CD4-positive, alpha-beta T cell treated with Interleukin-4 for 4 hours (primary cell): ENCODE data around the gene TBX18.

Source experiments
- DNase-seq: peaks from one replicate; pipeline ENCODE4 v3.0.0-alpha.2; 2020

TBX18 gene

DNA sequence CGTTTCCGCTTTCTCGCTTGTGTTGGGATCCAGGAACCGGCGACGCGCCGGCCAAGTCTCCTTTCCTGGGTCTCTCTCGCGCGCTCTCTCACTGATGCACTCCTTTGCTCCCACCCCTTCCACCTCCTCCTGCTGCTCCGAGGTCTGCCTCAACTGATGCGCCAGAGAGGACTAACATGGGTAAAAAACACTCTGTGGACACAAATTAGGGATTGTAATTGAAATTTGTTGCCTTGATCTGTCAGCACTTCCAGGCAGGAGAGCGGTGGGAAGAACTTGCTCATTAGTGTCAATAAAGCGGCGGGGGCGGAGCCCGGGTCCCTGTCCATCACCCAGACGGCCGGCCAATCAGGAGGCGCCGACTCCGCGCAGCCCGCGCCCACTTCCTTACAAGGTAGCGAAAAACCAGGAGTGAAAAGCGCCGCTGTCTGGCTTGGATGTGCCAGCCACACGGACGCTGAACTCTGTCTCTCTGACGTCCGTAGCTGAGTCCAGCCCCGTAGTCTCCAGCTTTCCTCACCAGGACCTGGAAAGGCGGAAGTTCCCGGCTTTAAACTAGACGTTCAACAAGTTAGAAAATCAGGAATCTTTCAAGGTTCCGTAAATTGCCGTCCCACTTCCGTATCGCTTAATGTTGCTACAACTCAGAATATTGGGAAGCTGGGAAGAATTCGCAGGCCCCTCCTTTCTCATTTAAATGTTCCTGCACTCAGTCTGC is at the start of gene TBX18:
Gene TBX18 (minus strand): TSS at position 267 of the 718 bp plus-strand sequence. CDS start 417 bp downstream, outside the sequence.
- DNase-seq, result no peak

DNA sequence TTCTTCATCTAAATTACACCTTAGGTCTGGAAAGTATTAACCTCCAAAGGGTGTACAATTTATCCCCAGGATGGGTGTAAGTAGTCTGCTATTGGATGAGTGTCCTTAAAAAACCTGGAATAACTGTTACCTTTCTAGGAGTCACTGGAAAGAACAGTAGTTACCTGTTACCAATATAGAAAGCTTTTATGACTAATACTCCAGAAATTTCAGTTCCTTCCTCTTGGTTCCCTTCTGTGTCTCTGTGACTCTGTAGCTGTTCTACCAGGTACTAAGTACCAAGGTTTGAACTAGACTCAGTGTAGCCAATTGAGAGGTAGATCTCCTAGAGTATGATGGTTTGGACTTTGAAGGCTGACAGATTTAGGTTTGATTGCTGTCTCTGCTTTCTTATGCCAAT is 47.0 kb upstream of the TBX18 start:
- no peak for DNase-seq

DNA sequence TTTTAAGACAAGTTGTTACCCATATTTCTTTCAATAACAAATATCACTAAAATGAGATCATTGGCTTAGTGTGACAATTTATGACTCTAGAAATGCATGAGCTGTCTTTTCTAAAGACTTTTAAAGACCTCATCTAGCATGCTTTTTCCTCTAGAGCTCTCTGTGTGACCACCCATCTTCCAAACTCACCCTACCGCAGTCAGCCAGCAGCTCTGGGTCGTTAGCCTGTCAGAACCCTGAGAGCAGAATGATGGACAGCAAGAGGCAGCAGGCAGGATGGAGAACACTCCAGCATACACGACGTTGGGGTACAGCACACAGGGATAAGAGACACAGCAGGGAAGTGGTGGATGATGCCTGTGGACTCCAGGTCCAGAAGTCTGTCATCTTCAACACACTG is 45.1 kb upstream of the TBX18 start:
- DNase-seq, result no peak

DNA sequence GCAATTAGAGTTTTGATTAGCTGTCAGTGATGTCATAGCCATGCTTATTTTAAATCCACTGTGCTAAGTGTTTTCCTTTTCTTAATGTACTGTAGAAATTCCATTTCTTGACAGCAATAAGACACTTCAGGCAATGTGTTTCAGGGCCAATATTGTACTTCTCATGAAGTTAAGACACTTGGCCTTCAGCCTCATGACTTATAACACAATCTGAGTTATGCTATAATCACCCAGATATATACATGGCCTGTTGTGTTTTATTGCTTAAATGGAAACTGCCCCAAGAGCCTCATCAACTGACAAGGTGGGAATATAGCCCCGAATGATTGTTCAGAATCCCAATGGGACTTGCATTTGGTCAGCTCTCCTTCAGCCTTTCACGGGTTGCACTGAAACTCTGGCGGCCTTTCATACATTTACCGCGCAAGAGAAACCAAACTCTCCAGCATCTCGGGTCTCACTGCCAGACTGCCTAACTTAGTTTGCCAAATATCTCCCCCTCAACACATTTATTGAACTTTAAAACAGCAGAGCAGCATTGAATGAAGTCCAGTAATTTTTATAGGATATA is 44.2 kb upstream of the TBX18 start:
- DNase-seq, result no peak

DNA sequence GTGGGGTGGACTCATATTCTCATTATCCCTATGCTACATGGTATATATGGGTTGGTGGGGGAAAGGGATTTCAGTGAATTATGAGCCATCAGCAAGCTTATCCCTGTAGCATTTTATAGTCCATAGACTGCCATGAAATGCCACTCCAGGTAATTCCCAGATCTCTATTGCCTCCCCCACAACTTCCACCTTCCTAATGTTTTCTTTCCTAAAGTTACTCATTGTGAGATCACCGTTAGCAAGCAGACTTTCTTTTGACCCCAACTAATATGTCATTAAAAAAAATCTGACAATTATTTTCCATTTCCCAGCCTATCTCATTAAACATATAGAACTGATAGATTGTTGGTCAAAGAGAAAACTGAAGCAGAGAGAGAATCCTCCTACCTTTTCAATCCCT is 40.7 kb upstream of the TBX18 start:
- no peak for DNase-seq

DNA sequence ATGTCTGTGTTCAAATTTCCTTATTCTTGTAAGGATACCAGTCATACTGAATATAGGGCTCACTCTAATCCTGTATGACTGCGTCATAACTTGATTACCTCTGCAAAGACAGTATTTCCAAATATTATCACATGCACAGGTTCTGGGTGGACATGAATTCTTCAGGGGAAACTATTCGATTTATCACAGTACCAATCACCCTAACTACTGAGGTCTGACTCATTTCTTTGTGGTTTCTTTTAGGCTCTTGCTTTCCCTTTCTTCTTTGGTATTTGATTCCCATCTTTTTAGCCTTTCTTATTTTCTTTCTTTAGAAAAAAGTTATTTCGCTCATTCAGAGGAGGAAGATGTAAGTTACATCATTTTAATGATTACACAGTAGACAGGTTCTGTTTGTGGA is 40.3 kb upstream of the TBX18 start:
- no peak for DNase-seq

DNA sequence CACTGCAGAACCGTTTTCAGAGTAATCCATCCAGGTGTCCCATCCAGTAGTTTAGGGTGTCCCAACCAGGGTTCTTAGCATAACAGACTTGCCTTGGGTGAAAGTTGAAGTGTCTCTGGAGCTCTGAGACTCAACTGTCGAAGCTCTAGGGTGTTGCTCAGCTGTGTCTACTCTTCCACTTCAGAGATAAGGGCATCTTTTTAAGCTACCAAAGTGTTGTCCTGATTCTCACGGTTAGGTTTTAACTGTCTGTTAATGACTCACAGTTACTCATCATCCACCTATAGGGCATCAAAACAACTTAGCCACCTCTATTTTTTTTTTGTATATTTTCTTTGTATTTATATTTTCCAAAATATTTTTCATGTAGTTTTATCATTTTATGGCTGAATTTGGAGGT is 36.9 kb upstream of the TBX18 start:
- DNase-seq, result no peak

DNA sequence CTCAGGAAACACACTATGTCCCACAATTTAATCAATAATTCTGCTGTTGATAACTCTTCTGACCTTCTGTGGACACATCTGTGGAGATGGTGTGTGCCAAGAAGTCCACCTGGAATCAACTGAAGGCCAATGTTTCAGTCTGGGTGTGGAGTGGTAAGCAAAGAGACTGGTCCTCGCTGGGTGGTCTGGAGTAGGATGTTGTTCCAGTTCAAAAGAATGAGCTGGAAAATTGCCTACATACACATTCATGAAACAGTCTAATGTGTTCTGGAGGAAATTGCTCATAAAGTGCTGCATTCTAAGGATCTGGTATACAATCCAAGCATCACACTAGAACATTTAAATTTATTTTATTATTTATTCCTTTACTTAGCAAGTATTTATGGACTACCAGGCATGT is 33.9 kb upstream of the TBX18 start:
- no peak for DNase-seq

DNA sequence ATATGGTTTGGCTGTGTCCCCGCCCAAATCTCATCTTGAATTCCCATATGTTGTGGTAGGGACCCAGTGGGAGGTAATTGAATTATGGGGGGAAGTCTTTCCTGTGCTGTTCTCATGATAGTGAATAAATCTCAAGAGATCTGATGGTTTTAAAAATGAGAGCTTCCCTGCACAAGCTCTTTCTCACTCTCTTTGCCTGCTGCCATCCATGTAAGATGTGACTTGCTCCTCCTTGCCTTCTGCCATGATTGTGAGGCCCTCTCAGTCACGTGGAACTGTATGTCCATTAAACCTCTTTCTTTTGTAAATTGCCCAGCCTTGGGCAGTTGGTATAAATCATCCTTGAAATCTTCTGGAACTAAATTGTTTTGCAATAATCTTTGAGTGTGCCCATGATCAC is 31.9 kb upstream of the TBX18 start:
- no peak for DNase-seq

DNA sequence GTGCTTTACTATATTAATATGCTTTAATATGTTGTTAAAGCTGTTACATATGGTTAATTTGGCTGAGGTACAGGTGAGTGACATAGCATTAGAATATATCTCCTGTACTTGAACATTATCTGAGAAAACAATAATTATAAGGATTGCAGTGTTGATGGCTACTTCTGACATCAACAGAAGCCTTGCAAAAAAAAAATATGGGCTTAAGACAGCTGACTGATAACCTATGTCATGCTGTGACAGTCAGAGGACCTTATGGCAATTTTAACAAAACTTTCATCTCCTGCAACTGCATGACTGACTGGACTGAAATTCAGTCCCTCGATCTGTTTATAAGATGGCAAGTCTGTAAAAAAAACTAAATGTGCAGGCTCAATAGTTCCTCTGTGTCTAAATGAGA is 27.5 kb upstream of the TBX18 start:
- DNase-seq, result no peak

DNA sequence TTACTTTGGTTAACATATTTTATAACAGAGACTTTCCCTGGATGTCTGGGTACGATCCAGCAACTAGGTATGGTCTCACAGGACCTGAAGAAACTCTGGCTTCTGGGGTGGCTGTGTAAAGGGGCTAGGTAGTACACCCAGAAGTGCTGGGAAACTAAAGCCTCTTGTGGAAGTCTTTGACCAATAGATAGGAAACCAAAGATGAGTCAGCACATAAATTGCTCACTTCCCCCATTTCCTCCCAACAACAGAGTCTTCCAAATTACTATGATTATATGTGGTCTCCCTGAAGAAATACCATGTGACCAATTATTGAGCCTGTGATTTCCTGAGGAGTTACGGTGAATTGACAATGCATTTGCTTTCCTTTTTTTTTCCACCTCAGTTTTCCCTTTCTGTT is 26.8 kb upstream of the TBX18 start:
- DNase-seq, result no peak

DNA sequence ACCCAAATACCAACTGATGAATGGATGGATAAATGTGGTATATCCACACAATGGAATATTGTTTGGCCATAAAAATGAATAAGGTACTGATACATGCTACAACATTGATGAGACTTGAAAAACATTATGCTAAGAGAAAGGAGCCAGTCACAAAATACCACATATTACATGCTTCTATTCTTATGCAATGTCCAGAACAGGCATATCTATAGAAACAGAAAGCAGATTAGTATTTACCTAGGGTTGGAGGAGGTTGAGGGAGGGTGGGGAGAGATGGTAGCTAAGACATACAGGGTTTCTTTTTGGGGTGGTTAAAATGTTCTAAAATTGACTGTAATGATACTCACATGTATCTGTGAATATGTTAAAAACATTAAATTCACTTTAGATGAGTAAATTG is 24.8 kb upstream of the TBX18 start:
- no peak for DNase-seq

DNA sequence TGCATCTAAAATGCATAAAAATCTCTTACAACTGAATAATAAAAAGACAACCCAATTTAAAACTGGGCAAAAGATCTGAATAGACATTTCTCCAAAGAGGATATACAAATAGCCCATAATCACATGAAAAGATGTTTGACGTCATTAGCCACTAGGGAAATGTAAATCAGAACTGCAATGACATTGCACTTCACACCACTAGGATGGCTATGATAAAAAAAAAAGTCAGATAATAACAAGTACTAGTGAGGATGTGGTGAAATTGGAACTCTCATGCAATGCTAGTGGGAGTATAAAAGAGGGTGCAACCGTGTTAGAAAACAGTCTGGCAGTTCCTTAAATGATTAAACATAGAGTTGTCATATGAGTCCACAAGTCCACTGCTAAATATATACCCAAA is 24.3 kb upstream of the TBX18 start:
- no peak for DNase-seq

DNA sequence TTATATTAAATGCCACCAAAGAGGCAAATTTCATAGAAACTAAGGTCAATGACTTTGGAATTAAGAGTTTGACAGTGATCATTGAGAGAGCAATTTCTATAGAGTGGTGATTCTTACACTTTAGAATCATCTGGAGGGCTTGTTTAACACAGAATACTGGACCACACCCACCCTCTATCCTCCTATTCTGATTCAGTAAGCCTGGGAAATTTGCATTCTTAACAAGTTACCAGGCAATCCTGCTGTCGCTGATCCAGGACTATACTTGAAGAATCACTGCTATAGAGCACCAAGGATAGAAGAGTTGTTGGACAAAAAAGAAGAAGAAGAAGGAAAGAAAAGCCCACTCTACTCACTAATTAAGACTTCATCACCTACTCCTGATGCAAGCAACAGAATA is 21.3 kb upstream of the TBX18 start:
- no peak for DNase-seq

DNA sequence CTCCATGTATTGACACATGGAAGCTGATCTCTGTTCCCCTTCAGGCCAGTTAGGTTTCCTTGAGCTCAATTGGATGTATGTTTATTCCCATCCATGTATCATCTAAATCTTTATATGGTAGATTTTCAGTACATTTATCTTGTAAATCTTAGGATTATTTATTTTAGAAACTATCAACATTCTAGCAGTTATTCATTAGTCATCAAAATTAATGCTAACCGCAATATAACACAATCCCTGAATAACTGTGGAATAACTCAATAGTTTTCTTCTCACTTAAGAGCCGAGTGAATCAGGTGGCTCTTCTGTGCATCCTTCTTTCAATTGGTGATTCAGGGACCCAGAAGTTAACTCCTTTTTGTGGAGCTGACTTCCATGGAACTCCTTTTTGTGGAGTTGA is 15.5 kb upstream of the TBX18 start:
- no peak for DNase-seq

DNA sequence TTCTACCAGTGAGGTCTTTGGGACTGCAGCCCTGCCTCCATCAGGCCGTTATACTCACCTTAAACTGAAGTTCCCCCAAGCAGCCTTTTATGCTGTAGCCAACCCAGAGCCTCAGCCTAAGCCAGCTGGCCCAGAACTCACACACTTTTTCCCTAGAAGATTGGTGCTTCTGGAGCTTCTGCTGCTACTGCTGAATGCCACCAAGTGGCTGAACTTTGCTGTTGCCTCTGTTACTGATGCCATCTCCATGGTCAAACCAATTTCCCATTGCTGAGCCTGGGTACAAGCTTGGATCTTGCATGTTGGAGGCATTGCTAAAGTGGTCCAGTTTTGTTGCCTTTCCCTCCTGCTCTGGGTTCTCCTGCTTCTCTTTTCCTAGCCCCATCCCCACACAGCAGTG is 15.0 kb upstream of the TBX18 start:
- DNase-seq, result no peak

DNA sequence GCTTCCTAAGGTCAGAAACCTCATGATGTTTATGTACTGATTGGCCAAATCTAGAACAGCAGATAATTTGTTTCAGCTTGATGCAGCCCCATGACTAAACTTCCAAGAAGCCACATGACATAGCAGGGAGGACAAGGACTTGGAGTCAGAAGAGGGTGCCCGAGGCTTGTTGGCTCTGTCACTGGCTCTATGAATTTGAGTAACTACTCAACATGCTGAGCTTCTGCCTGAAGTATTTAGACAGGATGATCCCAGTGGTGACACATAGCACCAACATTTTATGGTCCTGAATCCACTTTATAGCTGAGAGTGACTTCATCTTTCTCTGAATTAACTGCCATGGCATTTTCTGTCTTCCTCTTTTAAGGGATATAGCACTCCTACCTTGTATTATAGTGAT is 13.5 kb upstream of the TBX18 start:
- no peak for DNase-seq

DNA sequence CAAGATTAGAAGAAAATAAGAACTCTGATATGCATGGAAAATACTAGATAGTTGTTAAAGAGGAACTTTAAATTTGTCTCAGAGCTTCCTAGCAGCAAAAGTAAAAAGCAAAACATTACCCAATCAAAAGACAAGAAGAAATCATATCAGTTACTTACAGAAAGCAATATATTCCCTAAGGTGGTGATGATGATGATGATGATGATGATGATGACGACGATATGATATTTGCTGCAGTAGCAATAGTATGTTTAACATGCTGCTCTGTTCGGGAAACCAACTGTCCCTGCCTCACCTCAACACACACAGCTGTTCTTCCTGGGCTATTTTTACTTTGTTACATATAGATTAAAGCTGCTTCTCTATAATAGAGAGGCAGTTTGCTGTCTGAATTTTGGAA is 12.0 kb upstream of the TBX18 start:
- DNase-seq, result no peak

DNA sequence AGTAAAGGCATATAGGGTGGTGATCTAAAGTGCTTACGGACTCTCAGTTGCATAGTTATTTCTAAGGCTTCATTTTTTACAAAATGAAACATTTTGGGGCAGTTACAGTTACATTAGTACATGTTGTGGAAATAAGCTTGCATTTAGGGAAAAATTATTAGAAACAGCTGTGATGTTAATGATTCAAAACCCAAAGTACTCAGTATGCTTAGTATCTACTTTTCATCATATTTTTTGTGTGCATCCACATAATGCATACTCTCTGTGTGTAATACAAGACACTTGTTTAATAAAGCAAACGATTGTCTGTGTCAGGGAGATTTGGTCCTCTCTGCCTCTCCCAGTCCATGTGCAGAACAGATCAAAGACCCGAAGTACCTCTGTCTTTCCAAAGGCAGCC is 11.4 kb upstream of the TBX18 start:
- no peak for DNase-seq

DNA sequence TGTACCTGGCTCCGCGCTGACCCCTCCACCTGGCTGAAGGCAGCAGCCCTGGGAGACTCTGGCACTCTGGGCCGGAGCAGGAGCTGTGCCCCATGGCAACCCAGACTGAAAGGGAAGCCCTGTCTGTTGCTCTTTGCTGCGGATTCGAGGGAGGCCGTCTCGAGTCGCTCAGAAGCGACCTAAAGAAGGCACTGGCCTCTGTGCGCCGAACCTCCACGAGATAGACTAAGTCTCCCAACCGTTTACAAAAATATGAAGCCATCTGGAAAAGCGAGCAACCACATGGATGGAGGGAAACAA is 10.5 kb upstream of the TBX18 start:
- no peak for DNase-seq

DNA sequence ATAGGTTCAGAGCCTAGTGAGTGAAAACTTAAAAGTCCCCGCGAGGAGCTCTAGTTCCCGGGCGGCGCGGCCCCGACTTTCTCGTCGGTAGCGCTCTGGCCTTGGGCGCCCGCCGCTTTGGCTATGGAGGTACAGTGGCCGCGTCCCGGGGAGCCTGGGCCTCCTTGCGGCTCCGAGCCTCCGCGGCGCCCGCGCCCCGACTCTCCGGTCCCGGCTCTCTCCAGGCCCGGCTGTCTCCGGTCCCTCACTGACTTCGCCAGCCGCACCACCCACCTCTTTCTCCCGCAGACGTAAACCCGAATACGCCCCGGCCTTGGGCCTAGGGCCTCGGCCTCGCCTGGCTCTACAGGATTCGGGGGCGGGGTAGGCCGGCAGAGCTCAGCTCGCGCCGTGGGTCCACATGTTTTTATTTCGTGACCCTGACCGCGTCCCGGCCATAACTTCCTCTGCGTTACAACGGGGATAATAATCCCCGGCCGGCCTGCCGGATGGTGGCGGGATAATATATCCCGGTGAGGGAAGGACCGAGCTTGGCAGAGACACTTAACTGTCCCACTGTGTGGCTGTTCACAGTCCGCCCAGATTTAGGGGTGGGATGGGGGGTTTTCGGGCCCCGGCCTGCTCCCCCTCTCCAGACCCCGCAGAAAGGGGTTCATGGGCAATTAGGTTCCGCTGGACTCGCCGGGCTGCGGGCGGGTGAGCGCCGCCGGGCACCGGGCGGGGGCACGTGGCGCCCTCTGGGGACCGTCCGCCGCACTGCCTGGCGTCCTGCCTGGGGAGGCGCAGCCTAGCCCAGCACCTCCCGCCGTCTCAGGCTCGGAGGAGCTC is 10.0 kb upstream of the TBX18 start:
- no peak for DNase-seq

DNA sequence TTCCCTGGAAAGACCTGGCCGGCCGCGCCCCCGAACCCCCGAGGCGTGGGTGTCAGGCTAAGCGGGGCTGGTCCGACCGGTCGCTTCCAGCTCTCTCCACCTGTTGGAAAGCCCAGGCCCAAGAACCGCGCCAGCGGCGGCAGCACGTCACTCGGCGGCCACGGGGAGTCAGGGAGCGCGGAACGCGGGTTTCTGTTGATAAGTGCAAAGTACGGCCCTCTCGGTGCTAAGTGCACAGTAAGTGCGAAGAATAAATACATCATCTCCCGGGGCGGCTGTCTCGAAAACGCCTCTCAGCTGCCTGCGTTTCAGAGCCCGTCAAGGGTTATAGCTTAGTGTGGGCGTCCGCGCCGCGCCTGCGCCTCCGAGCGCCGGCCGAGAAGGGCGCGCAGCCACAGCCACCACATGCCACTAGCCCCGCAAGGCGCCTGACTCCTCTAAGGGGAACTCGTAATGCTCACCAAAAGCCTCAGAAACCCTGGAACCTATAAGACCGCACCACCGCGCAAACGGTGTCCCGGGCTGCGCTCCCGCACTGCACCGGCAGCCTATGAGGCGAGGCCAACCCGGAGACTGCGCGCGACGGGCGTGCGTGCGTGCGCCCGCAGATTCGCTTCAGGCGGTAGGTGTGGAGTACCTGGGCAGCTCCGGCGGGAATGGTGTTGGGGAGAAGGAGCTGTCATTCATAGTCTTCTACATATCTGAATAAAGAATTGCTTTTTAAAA is 9.2 kb upstream of the TBX18 start:
- DNase-seq, result no peak

DNA sequence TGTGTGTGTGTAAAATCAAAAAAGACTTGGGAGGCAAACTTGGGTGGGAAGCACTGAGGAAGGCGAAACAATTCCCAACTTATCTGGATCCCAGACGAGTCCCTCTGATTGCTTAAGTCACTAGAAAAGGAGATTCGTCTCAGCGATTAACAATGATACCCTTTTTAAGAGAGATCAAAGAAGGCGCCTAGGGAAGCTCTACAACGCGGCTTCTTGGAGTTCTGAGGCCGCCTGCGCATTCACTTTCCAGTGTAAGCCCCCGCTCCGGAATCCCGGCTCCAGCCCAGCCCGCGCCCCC is 8.7 kb upstream of the TBX18 start:
- no peak for DNase-seq
